ENCODE data around the gene MAF. TPM values are rescaled to one million over a fixed set of nuclear protein-coding genes. Genes with fewer than 3 reads are reported as not detected.

The MAF gene
- total RNA-seq, 1 donor from 2014 or later: 0.40 TPM

DNA sequence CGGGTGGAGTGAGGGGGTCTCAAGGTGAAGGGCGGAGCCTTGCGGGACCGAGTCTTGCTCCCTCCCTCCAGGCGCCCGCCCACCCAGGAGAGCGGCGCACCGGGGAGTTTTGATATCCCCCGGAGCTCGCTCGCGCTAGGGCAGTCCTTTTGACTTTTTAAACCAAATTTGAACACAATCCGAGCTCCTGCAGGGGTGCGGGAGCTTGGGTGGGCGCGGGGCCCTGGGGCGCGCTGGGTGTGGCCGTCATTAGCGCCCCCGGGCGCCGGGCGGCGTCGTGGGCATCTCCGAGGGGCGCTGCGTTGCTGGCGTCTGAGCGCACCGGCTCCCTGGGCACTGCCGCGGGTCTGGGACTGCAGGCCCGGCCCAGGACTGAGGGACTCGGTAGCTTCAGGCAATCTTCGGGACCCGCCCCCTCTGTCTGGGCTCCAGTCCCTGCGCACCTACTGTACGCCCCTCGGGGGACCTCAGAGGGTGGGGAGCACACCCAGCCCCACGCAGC, 10.9 kb downstream of the MAF start:
- no peak for DNase-seq (ENCODE audit: low read depth, low spot score)

- no peak for DNase-seq (ENCODE audit: low read depth, low spot score)
Observed at GRCh38 chr16:79587897-79588296, 12.6 kb downstream of the MAF start.

DNA sequence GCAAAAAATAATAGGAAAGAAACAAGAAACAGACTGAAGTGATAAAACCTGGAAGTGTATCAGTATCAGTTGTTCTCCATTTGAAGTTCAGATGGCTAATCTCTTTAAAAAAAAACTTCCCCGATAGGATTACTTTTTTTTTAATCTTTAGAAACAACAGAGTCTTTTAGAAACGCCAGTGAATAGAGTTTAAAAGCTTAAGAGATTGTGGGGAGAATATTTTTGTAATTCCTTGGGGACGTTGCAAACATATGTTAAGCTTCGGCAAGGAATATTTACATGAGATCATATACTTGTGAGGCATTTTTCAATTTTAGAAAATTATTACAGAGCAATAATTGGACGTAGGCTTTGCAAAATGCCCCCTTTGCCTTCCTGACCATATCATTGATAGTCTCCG, 13.2 kb downstream of the MAF start:
- DNase-seq (ENCODE audit: low read depth, low spot score): no peak

DNA sequence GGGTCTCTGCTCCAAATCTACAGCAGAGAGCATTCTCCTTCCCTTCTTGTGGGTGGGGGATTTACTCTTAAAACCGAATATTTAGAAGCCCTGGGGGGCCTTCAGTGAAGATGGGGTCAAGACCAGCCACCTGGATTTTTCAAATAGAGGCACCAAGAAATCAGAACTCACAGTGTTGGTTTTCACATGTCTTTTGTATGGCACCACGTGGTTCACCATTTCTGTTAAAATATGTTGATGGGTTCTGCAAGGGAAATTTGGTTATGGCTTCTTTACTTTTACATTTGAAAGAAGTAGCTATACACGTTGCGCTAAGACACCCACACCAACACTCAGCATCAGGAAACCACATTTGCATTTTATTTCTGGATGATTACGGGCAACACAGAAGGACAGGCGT, 17.7 kb downstream of the MAF start:
- no peak for DNase-seq (ENCODE audit: low read depth, low spot score)

GRCh38 chr16:79580453-79581191, 19.9 kb downstream of the MAF start:
- no peak for DNase-seq (ENCODE audit: low read depth, low spot score)

GRCh38 chr16:79576602-79577001, 23.9 kb downstream of the MAF start:
- no peak for DNase-seq (ENCODE audit: low read depth, low spot score)

GRCh38 chr16:79573884-79574283, 26.7 kb downstream of the MAF start:
- DNase-seq (ENCODE audit: low read depth, low spot score): no peak

- DNase-seq (ENCODE audit: low read depth, low spot score): no peak
Observed at GRCh38 chr16:79573071-79573470, 27.5 kb downstream of the MAF start.

- no peak for DNase-seq (ENCODE audit: low read depth, low spot score)
Observed at GRCh38 chr16:79571903-79572535, 28.5 kb downstream of the MAF start.

GRCh38 chr16:79571065-79571902, 29.3 kb downstream of the MAF start:
- DNase-seq (ENCODE audit: low read depth, low spot score): no peak

GRCh38 chr16:79564671-79565107, 35.8 kb downstream of the MAF start:
- no peak for DNase-seq (ENCODE audit: low read depth, low spot score)

DNA sequence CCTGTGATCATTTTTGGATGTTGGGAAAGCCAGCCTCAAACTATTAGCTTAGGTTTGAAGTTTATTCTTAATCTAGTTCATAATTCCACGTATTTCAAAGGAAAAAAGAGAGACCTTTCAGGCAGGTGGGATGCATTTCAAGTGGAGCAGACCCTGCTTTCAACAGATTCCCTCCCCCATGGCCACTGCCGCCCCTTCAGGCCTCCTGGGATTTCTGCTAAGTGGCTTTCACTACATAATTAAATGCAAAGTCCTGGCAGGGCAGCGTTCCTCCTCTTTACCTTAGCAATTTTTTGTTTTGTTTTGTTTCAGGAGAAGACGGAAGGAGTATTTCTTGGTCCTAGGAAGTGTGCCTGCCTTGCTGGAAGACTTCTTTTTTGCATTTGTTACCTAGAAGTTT, 36.6 kb downstream of the MAF start:
- DNase-seq (ENCODE audit: low read depth, low spot score): no peak

- DNase-seq (ENCODE audit: low read depth, low spot score): no peak
Observed at GRCh38 chr16:79562166-79562823, 38.2 kb downstream of the MAF start.

GRCh38 chr16:79561729-79562128, 38.8 kb downstream of the MAF start:
- no peak for DNase-seq (ENCODE audit: low read depth, low spot score)

- DNase-seq (ENCODE audit: low read depth, low spot score): no peak
Observed at GRCh38 chr16:79560923-79561322, 39.6 kb downstream of the MAF start.

DNA sequence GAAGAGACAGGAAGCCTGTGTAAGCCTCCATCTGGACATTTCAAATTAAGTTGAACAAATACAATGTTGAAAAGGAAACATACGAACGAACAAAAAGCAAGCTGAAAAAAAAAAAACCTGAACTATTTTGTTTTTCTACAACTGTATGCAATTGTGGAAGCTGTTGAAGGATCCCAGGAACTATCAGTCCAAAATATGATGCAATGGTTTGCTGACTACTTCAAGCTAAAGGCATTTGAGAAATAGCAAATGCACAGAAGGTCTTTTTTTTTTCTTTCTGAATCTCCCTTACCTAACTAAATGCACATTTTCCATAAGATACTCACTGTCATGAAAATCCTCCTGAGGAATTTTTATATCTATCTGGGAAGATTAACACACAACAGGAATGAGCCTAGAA, 40.2 kb downstream of the MAF start:
- DNase-seq (ENCODE audit: low read depth, low spot score): no peak

DNA sequence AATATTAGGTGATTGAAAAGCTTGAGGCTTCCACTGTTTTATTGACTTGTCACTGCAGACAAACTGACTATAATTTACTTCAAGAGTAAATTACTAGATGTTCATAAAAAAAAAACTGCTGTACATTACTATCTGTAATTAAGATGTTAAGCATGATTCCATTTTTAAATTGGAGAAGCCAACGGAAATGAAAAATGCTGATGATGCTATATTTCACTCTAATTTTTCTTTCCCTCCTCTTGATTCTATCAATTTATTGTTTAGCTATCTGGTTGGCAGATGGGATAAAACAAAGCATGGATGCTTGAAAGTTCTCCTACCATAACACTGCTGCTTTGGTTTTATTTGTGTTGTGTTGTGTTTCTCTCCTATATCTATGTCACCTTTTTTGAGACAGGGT, 41.0 kb downstream of the MAF start:
- DNase-seq (ENCODE audit: low read depth, low spot score): no peak

GRCh38 chr16:79557421-79557820, 43.1 kb downstream of the MAF start:
- DNase-seq (ENCODE audit: low read depth, low spot score): no peak

GRCh38 chr16:79554912-79555311, 45.6 kb downstream of the MAF start:
- no peak for DNase-seq (ENCODE audit: low read depth, low spot score)

- DNase-seq (ENCODE audit: low read depth, low spot score): no peak
Observed at GRCh38 chr16:79550373-79550772, 50.2 kb downstream of the MAF start.

DNA sequence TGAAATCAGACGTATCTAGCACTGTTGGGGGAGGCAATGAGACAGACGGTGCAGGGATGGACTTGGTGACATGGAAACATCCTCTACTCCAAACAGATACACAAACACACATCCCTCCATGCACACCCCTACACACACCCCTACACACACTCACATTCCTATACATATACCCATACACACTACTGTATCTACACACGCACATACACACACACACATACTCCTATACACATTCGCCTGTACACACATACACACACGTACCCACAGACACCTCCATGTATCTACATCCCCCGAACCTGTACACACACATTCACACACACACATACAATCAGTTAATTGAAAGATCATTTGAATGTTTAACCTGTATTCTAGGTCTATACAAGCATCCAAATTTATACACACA, 53.5 kb downstream of the MAF start:
- DNase-seq (ENCODE audit: low read depth, low spot score): no peak

All from pulmonary artery endothelial cell (primary cell).